D721Med (cell line): ENCODE data around the gene BLVRB.
"Not testable (repeated sequence)": the region's sequence is repeated elsewhere in the genome, so short reads cannot be mapped to it uniquely, and the experiment has no call there.

ENCODE experiments used
- DNase-seq: peaks from one replicate; pipeline ENCODE4 v3.0.0; 2011; ENCODE audit warnings: low spot score; ENCODE audit not compliant: insufficient read length
- FAIRE-seq: peaks from 2 replicates; lab custom pipeline; 2011; peaks lifted over from hg19 to GRCh38; lab: Jason Lieb, UNC
- TF ChIP-seq, protein P1 (sequence below): IDR thresholded peaks from 2 replicates; pipeline ENCODE4 v1.5.1; 2012; ENCODE audit warnings: mild to moderate bottlenecking, control low read depth; ENCODE audit not compliant: insufficient read depth; ENCODE audit errors: missing control alignments

The BLVRB gene

DNA sequence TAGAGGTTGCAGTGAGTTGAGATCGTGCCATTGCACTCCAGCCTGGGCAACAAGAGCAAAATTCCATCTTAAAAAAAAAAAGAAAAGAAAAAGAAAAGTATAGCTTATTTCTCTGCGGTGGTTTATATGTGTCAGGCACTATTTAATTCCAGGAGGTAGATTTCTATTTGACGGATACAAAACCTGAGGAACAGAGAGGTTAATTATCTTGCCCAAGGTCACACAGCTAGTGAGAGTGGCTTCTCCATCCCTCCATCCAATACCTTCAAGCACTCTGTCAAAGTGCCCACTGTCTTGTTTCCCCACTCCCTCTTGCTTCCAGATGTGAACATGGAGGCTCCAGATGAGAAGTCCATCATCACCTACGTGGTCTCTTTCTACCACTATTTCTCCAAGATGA, 36.1 kb upstream of the BLVRB start:
- FAIRE-seq, result no peak
- TF ChIP-seq, protein P1, sequence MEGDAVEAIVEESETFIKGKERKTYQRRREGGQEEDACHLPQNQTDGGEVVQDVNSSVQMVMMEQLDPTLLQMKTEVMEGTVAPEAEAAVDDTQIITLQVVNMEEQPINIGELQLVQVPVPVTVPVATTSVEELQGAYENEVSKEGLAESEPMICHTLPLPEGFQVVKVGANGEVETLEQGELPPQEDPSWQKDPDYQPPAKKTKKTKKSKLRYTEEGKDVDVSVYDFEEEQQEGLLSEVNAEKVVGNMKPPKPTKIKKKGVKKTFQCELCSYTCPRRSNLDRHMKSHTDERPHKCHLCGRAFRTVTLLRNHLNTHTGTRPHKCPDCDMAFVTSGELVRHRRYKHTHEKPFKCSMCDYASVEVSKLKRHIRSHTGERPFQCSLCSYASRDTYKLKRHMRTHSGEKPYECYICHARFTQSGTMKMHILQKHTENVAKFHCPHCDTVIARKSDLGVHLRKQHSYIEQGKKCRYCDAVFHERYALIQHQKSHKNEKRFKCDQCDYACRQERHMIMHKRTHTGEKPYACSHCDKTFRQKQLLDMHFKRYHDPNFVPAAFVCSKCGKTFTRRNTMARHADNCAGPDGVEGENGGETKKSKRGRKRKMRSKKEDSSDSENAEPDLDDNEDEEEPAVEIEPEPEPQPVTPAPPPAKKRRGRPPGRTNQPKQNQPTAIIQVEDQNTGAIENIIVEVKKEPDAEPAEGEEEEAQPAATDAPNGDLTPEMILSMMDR, result no peak
- no peak for DNase-seq

DNA sequence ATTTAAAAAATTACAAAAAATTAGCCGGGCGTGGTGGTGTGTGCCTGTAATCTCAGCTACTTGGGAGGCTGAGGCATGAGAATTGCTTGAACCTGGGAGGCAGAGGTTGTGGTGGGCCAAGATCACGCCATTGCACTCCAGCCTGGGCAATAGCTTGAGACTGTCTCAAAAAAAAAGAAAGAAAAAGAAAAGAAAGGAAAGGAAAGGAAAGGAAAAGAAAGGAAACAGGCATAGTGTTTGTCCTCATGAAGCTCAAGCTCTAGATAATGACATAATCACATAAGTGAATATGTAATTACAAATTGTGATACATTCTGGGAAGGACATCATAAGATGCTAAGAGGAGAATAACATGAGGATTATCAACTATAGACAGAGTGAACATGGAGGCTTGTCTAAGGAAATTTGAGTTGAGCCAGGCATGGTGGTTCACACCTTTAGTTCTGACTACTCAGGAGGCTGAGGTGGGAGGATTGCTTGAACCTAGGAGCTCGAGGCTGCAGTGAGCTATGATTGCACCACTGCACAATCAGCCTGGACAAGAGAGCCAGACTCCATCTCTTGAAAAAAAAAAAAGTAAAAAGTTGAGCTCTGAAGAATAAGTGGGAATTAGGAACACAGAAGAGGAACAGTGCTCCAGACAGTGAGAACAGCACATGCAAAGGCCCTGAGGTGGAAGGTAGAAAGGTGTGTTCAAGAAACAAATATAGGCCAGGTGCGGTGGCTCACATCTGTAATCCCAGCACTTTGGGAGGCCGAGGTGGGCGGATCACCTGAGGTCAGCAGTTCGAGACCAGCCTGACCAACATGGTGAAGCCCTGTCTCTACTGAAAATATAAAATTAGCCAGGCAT, 35.4 kb upstream of the BLVRB start:
- not testable (repeated sequence) for DNase-seq, FAIRE-seq

DNA sequence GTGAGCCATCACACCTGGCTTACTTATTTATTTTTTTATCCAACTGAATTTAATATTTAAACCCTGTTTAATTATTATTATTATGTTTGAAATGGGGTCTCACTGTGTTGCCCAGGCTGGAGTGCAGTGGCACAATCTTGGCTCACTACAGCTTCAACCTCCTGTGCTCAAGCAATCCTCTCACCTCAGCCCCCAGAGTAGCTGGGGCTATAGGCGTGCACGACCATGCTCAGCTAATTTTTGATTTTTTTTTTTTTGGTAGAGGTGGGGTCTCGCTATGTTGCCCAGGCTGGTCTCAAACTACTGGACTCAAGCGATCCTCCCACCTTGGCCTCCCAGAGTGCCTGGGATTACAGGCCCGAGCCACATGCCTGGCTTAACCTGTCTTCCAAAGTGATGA, 33.8 kb upstream of the BLVRB start:
- no peak for DNase-seq
- TF ChIP-seq, protein P1, result no peak
- FAIRE-seq, result no peak

DNA sequence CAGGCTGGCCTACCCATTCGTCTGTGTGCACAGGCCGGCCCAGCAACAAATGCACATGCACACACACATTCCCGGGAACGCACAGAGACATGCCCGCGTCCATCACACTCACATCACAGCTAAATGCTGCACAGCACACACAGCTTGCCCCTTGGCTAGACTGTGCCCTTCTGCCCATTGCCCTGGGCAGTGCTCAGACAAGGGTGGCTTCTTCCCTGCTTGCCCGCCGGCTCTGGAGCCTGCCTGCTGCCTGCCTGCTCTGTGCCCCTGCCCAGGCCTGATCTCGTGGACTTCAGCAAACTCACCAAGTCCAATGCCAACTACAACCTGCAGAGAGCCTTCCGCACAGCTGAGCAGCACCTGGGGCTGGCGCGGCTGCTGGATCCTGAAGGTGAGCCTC, 31.7 kb upstream of the BLVRB start:
- DNase-seq (no peak), FAIRE-seq (no peak)
- TF ChIP-seq, protein P1, result no peak

DNA sequence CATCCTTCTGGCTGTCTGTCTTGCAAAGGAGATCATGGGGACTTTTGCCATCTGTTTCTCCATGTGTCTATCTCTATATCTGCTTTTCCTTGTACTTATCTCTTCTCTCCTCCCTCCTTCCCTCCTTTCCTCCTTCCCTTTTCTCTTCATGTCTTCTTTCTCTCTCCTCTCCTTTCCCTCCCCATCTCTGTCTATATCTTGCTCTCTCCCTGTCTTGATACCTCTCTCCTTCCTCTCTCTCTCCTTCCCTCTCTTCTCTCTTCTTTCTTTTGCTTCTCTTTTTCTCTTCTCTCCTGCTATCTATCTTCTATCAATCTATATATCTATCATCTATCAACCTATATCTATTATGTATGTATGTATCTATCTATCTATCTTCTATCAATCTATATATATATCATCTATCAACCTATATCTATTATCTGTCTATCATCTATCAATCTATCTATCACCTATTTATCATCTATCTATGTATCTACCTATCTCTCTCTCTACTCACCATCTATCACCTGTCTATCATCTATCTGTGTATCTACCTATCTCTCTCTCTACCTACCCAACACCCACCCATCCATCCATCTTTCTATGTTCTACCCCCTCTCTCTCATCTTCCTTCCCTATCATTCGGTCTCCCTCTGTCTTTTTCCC, 28.8 kb upstream of the BLVRB start:
- FAIRE-seq (no peak), DNase-seq (no peak)
- TF ChIP-seq, protein P1, result no peak

DNA sequence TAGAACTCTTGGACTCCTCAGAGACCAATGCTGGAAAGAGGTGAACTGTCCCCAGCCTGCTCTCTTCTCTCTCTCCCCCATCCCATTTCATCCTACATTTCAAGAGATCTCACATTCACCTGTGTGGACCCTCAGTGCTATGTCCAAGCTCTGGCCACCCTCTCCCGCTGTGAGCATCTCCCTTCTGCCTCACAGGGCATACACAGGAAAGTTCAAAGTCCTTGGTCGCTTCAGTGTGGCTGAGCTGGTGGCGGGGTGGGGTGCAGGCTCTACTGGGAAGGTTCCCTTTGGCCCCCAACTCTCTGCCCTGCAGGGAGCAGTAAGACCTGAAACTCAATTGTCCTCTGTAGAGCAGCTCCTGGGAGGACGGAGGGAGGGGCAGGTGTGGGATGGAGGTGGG, 28.2 kb upstream of the BLVRB start:
- TF ChIP-seq, protein P1, result no peak
- FAIRE-seq, result no peak
- DNase-seq, result no peak

DNA sequence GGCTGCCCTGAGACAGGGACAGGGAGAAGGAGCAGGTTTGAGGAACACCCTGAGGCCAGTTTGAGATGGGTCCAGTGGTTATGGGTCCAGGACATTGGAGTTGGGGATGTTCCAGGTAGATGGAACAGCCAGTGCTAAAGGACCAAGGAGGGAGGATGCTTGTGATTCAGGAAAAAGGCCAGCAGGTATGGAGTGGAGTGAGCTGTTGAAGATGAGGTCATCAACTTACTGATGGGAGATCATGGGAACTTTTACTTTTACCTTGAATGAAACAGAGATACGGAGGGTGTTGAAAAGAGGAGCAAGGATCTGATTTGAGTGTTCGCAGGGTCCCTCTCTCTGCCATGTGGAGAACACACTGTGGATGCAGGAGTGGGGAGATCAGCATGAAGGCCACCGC, 26.7 kb upstream of the BLVRB start:
- TF ChIP-seq, protein P1, result no peak
- DNase-seq (no peak), FAIRE-seq (no peak)
